Measurements from ENCODE around the gene PKD2L2.

The PKD2L2 gene

GRCh38 chr5:137894586-137894985 is 5.3 kb downstream of the PKD2L2 start:
- Histone ChIP-seq H3K27me3 (ENCODE audit: insufficient read depth, low read length) (no peaks in the 10 kb centered on the region), H3K36me3 (ENCODE audit: insufficient read depth, low read depth, low read length) (no peaks in the 10 kb centered on the region), H3K9me3 (ENCODE audit: insufficient read depth, low read depth, low read length) (no peaks in the 10 kb centered on the region), H3K4me1 (ENCODE audit: insufficient read depth, low read length) (peaks cover under 1% of the 10 kb centered on the region; the same call in 1 of the 2 replicates), H3K4me3 (ENCODE audit: low read length) (no peak overlapping the region), H3K9ac (ENCODE audit: low read depth, low read length) (no peak overlapping the region), H3K27ac (ENCODE audit: low read length) (no peak overlapping the region)

- Histone ChIP-seq H3K4me3 (ENCODE audit: low read length) (no peak overlapping the region), H3K4me1 (ENCODE audit: insufficient read depth, low read length) (no peaks in the 10 kb centered on the region), H3K27ac (ENCODE audit: low read length) (no peak overlapping the region), H3K9me3 (ENCODE audit: insufficient read depth, low read depth, low read length) (no peaks in the 10 kb centered on the region), H3K36me3 (ENCODE audit: insufficient read depth, low read depth, low read length) (no peaks in the 10 kb centered on the region), H3K27me3 (ENCODE audit: insufficient read depth, low read length) (no peaks in the 10 kb centered on the region), H3K9ac (ENCODE audit: low read depth, low read length) (no peak overlapping the region)
These were observed 7.3 kb downstream of the PKD2L2 start for GRCh38 chr5:137896560-137896959.

GRCh38 chr5:137899493-137899892 is 10.2 kb downstream of the PKD2L2 start:
- no peak overlapping the region for H3K4me3 ChIP-seq (ENCODE audit: low read length)
- H3K27me3 ChIP-seq (ENCODE audit: insufficient read depth, low read length) = no peaks in the 10 kb centered on the region
- no peaks in the 10 kb centered on the region for H3K9me3 ChIP-seq (ENCODE audit: insufficient read depth, low read depth, low read length)
- H3K36me3 ChIP-seq (ENCODE audit: insufficient read depth, low read depth, low read length) = no peaks in the 10 kb centered on the region
- H3K4me1 ChIP-seq (ENCODE audit: insufficient read depth, low read length) = no peaks in the 10 kb centered on the region
- H3K27ac ChIP-seq (ENCODE audit: low read length) = no peak overlapping the region
- no peak overlapping the region for H3K9ac ChIP-seq (ENCODE audit: low read depth, low read length)

GRCh38 chr5:137901011-137901817 is 12.0 kb downstream of the PKD2L2 start:
- no peaks in the 10 kb centered on the region for H3K27me3 ChIP-seq (ENCODE audit: insufficient read depth, low read length)
- H3K9ac ChIP-seq (ENCODE audit: low read depth, low read length) = no peak overlapping the region
- no peaks in the 10 kb centered on the region for H3K36me3 ChIP-seq (ENCODE audit: insufficient read depth, low read depth, low read length)
- no peak overlapping the region for H3K4me3 ChIP-seq (ENCODE audit: low read length)
- no peak overlapping the region for H3K27ac ChIP-seq (ENCODE audit: low read length)
- no peaks in the 10 kb centered on the region for H3K4me1 ChIP-seq (ENCODE audit: insufficient read depth, low read length)
- no peaks in the 10 kb centered on the region for H3K9me3 ChIP-seq (ENCODE audit: insufficient read depth, low read depth, low read length)

- Histone ChIP-seq H3K9ac (ENCODE audit: low read depth, low read length) (no peak overlapping the region), H3K9me3 (ENCODE audit: insufficient read depth, low read depth, low read length) (no peaks in the 10 kb centered on the region), H3K4me1 (ENCODE audit: insufficient read depth, low read length) (no peaks in the 10 kb centered on the region), H3K4me3 (ENCODE audit: low read length) (no peak overlapping the region), H3K27me3 (ENCODE audit: insufficient read depth, low read length) (no peaks in the 10 kb centered on the region), H3K27ac (ENCODE audit: low read length) (no peak overlapping the region), H3K36me3 (ENCODE audit: insufficient read depth, low read depth, low read length) (no peaks in the 10 kb centered on the region)
These were observed 13.3 kb downstream of the PKD2L2 start for GRCh38 chr5:137902408-137903133.

- no peaks in the 10 kb centered on the region for H3K27me3 ChIP-seq (ENCODE audit: insufficient read depth, low read length)
- H3K4me3 ChIP-seq (ENCODE audit: low read length) = no peak overlapping the region
- no peaks in the 10 kb centered on the region for H3K36me3 ChIP-seq (ENCODE audit: insufficient read depth, low read depth, low read length)
- no peaks in the 10 kb centered on the region; the same call in none of the 2 replicates for H3K9me3 ChIP-seq (ENCODE audit: insufficient read depth, low read depth, low read length)
- no peak overlapping the region for H3K9ac ChIP-seq (ENCODE audit: low read depth, low read length)
- no peak overlapping the region for H3K27ac ChIP-seq (ENCODE audit: low read length)
- H3K4me1 ChIP-seq (ENCODE audit: insufficient read depth, low read length) = no peaks in the 10 kb centered on the region
These were observed 25.5 kb downstream of the PKD2L2 start for GRCh38 chr5:137914758-137915157.

GRCh38 chr5:137916923-137917322 is 27.7 kb downstream of the PKD2L2 start:
- Histone ChIP-seq H3K27ac (ENCODE audit: low read length) (no peak overlapping the region), H3K9me3 (ENCODE audit: insufficient read depth, low read depth, low read length) (no peaks in the 10 kb centered on the region; the same call in none of the 2 replicates), H3K4me3 (ENCODE audit: low read length) (no peak overlapping the region), H3K36me3 (ENCODE audit: insufficient read depth, low read depth, low read length) (no peaks in the 10 kb centered on the region), H3K4me1 (ENCODE audit: insufficient read depth, low read length) (no peaks in the 10 kb centered on the region), H3K9ac (ENCODE audit: low read depth, low read length) (no peak overlapping the region), H3K27me3 (ENCODE audit: insufficient read depth, low read length) (no peaks in the 10 kb centered on the region)

GRCh38 chr5:137921931-137922330 is 32.7 kb downstream of the PKD2L2 start:
- no peaks in the 10 kb centered on the region for H3K27me3 ChIP-seq (ENCODE audit: insufficient read depth, low read length)
- no peaks in the 10 kb centered on the region for H3K9me3 ChIP-seq (ENCODE audit: insufficient read depth, low read depth, low read length)
- H3K27ac ChIP-seq (ENCODE audit: low read length) = no peak overlapping the region
- H3K9ac ChIP-seq (ENCODE audit: low read depth, low read length) = no peak overlapping the region
- no peaks in the 10 kb centered on the region for H3K36me3 ChIP-seq (ENCODE audit: insufficient read depth, low read depth, low read length)
- H3K4me3 ChIP-seq (ENCODE audit: low read length) = no peak overlapping the region
- no peaks in the 10 kb centered on the region for H3K4me1 ChIP-seq (ENCODE audit: insufficient read depth, low read length)

GRCh38 chr5:137923856-137924255 is 34.6 kb downstream of the PKD2L2 start:
- Histone ChIP-seq H3K27ac (ENCODE audit: low read length) (no peak overlapping the region), H3K9ac (ENCODE audit: low read depth, low read length) (no peak overlapping the region), H3K36me3 (ENCODE audit: insufficient read depth, low read depth, low read length) (no peaks in the 10 kb centered on the region), H3K9me3 (ENCODE audit: insufficient read depth, low read depth, low read length) (no peaks in the 10 kb centered on the region), H3K4me1 (ENCODE audit: insufficient read depth, low read length) (no peaks in the 10 kb centered on the region), H3K27me3 (ENCODE audit: insufficient read depth, low read length) (no peaks in the 10 kb centered on the region), H3K4me3 (ENCODE audit: low read length) (no peak overlapping the region)

GRCh38 chr5:137932800-137933199 is 43.5 kb downstream of the PKD2L2 start:
- Histone ChIP-seq H3K4me3 (ENCODE audit: low read length) (no peak overlapping the region), H3K9ac (ENCODE audit: low read depth, low read length) (no peak overlapping the region), H3K27me3 (ENCODE audit: insufficient read depth, low read length) (no peaks in the 10 kb centered on the region), H3K9me3 (ENCODE audit: insufficient read depth, low read depth, low read length) (no peaks in the 10 kb centered on the region), H3K4me1 (ENCODE audit: insufficient read depth, low read length) (no peaks in the 10 kb centered on the region), H3K36me3 (ENCODE audit: insufficient read depth, low read depth, low read length) (peaks cover 9% of the 10 kb centered on the region; the same call in 1 of the 2 replicates), H3K27ac (ENCODE audit: low read length) (no peak overlapping the region)

- H3K4me3 ChIP-seq (ENCODE audit: low read length) = no peak overlapping the region
- H3K27me3 ChIP-seq (ENCODE audit: insufficient read depth, low read length) = no peaks in the 10 kb centered on the region
- H3K9ac ChIP-seq (ENCODE audit: low read depth, low read length) = no peak overlapping the region
- H3K27ac ChIP-seq (ENCODE audit: low read length) = no peak overlapping the region
- no peaks in the 10 kb centered on the region for H3K9me3 ChIP-seq (ENCODE audit: insufficient read depth, low read depth, low read length)
- H3K4me1 ChIP-seq (ENCODE audit: insufficient read depth, low read length) = no peaks in the 10 kb centered on the region
- H3K36me3 ChIP-seq (ENCODE audit: insufficient read depth, low read depth, low read length) = peaks cover 15% of the 10 kb centered on the region
These were observed 44.2 kb downstream of the PKD2L2 start for GRCh38 chr5:137933491-137933911.

- no peak overlapping the region for H3K27ac ChIP-seq (ENCODE audit: low read length)
- no peak overlapping the region for H3K9ac ChIP-seq (ENCODE audit: low read depth, low read length)
- no peaks in the 10 kb centered on the region for H3K27me3 ChIP-seq (ENCODE audit: insufficient read depth, low read length)
- H3K36me3 ChIP-seq (ENCODE audit: insufficient read depth, low read depth, low read length) = peaks cover 32% of the 10 kb centered on the region
- no peaks in the 10 kb centered on the region for H3K4me1 ChIP-seq (ENCODE audit: insufficient read depth, low read length)
- no peak overlapping the region for H3K4me3 ChIP-seq (ENCODE audit: low read length)
- no peaks in the 10 kb centered on the region for H3K9me3 ChIP-seq (ENCODE audit: insufficient read depth, low read depth, low read length)
These were observed 45.9 kb downstream of the PKD2L2 start for GRCh38 chr5:137935190-137935589.
